HG03039 (cell line): ENCODE measurements around the gene GLG1.

Source experiments
- ATAC-seq: cut with Tn5 transposase; IDR thresholded peaks from one replicate; pipeline ENCODE4 v1.9.1; 2021; ENCODE audit warnings: mild to moderate bottlenecking, moderate library complexity; ENCODE audit not compliant: unreplicated experiment

The GLG1 gene

DNA sequence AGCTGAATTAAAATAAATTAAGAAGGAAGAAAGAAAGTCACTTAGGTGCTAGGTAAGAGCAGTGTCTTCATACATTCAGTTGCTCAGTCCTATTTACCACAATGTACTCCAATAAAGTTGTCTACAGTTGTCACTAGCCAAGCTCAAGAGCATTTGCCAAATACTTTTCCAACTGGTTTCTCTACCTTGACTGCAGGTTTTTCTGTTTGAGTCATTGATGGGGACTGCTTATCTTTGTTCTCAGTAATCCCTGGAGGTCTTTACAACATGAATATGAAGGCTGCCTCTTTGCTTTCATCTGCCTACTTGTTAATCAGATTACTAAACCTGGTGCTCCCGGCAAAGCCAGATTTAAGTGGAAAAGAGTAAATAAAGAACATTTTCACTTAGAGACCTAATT is 121.0 kb downstream of the GLG1 start:
- no peak for ATAC-seq

- no peak for ATAC-seq
These were observed 126.5 kb downstream of the GLG1 start for GRCh38 chr16:74480150-74481029.

- no peak for ATAC-seq
These were observed 129.7 kb downstream of the GLG1 start for GRCh38 chr16:74477226-74477625.

DNA sequence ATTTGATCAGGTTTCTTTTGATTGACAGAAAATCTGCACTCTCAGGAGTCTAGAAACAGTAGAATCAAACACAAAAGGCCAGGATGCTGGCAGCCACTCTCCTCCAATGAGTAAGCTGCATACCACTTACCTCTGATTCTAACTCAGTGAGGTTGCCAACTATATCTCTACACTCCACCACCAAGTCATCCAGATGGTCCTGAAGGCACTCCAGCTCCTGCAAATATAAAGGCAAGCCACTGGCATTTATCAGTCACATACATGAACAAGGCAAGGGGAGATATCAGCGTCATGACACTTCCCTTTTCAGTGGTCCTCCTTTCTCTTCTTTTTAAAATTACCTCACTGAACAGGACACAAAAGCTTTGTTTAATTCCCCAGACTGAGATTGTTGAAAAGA is 132.5 kb downstream of the GLG1 start:
- no peak for ATAC-seq

DNA sequence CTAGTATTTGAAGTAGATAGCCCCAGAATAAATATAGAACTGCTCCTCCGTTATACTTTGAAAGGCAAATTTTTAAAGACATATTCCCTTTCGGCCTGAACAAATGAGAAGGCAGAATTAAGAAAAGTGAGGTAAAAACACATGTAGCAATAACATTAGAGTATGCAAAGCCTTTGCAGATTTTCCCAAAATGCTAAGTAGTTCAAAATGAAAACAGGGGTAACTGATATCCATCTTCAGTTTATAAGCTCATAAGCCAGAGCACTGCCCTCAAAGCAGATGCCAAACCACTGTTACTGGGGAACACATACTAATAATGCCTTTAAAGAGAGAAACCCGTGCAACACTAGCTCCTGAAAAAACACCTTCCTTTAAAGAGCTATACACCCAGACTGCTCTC is 134.4 kb downstream of the GLG1 start:
- ATAC-seq: no peak

- ATAC-seq: no peak
These were observed 134.9 kb downstream of the GLG1 start for GRCh38 chr16:74472010-74472409.

DNA sequence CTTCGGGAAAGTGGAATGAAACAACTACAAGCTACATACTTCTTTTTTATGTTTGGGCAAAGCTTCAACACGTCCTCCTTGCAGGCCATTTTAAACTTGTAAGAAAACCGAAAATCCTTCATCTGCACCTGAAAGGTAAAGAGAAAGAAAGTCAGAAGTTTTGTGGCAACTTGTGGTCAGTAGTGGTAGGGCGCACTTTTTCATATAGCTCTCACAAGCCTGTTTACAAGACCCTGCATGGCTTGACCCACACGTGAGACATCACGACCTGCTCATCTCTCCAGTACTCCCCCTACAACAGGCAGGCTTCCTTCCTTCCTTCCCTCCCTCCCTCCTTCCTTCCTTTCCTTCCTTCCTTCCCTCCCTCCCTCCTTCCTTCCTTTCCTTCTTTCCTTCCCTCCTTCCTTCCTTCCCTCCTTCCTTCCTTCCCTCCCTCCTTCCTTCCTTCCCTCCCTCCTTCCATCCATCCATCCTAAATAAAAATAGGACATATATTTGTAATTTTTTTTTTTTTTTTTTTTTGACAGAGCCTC is 136.9 kb downstream of the GLG1 start:
- no peak for ATAC-seq

DNA sequence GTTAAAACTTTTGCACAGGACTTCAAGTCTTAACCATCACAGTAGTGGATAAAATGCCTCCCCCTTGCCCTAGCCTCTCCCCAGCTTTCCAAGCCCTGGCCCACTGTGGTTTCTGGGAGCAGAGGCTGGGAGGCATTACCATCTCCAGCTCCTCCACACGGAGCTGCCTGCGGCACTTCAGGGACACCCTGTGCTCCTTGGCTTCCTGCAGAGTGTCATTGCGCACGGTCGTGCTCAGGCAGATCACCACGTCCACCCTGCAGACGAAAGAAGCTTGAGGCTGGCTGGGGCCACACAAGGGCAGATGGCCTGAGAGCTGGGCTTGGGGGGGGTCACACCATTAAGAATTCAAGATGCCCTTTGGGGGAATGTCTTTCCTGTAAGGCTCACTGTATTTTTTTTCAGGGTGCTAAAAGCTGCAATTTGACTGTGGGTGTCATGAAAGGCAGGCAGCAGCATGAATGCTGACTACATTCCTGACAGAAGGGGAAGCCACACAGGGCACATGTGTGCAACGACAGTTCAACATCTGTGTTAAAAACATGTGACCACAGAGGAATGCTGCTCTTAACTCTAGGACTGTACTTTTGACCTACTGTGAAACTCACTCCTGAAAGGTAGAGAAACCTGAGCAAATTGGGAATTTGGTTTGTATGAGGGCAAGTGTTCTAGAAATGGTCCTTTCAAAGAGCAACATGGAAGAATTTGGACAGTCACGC is 137.9 kb downstream of the GLG1 start:
- ATAC-seq: no peak

- no peak for ATAC-seq
These were observed 140.0 kb downstream of the GLG1 start for GRCh38 chr16:74466872-74467271.

DNA sequence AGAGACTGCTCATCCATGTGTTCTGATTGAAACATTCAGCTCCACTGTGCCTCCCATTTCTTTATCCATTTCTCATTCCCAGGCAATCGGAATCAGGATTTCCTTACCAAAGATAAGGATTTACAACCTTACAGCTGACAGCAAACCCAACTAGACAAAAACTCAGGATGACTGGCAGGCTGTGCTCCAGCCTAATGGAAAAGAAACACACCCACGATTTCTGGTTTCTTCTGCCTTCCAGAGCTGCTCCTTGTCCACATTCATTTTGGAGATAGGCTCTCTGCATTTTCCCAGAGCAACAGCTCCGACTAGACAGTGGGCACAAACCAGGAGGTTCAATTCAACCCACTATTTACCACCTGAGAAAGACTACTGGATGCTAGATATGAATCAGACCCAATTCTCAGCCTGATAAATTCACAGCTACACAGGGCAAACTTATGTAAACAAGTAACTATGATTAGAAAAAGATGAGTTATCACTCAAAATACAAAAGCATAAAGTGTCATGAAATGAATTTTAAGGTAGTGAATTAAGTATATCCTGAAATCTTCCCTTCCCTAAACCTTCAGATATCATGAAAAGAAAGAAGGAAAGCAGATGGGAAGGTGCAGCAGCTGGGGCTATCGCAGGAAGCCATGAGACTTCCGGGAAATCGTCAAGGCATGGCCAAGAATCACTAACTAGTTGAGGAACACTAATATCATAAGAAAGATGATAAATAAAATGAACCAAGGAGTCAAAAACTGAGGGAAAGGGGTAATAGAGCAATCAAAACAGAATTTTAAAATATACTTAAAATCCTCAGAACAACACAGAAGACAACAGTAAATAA is 140.8 kb downstream of the GLG1 start:
- ATAC-seq: no peak

DNA sequence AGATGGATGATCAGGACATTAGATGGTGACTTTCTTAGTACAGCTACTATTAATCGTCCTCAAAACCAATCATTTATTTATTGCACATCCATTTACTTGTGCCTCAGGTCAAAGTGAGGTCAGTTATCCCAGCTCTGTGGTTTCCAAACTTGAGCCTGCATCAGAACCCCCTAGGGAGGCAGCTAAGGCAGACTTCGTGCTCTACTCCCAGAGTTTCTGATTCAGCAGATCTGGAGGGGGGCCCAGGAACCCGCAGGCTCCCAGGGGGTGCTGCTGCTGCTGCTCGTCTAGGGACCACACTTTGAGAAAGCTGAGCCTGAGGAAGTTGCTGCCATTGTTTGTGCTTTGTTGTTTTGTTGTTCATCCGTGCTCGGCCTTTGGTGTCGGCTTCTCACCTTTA is 141.6 kb downstream of the GLG1 start:
- no peak for ATAC-seq

DNA sequence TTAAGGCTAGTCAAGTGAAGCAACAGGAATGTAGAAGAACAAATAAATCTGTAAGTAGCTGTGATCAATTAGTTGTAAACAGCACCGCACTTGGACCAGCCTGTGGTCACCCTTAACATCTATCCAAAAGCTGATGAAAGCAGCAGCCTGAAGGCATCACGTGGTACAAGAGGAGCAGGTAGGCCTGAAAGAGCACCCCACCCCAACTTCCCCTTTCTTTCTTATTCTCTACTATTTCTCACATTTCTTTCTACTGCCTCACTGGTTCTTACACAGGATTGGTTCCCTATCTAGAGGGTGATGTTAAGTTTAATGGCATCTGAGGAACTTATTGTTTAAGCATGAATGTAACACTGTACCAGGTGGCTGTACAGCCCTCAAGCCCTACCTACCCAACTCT is 143.0 kb downstream of the GLG1 start:
- ATAC-seq: no peak

DNA sequence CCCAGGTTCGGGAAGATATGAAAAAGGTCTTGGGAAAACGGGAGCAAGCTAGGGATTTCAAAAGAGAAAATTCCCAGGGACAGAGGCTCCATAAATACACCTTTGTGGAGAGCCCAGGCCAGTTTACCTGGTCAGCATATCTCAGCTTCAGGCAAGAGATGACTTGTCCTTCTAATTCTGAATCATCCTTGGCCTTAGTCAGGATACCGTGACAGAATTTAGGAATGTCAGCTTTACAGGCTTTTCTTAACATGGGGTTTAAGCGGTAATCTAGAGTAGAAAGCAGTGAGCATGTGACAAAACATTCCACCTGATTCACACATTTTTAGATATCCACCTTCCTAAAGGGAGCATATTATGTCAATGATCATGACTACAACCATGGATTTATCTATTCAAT is 144.6 kb downstream of the GLG1 start:
- ATAC-seq: no peak

DNA sequence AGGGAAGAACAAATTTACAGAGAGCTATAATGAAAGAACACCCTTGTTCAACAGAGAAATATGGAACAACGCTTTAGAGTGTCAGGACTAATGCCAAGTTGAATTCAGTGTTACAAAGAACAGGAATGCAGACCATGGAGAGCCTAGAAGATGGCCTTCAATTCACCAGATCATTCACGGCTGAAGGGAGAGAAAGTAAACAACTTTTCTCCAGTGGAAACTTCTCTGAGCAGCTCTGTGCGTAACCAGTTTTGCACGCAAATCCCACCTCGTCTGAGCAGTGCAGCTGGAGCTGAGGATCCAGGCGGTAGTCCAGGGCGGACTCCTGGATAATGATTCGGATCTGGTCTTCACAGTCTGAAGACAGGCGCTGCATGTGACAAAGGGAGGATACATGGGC is 145.1 kb downstream of the GLG1 start:
- no peak for ATAC-seq

DNA sequence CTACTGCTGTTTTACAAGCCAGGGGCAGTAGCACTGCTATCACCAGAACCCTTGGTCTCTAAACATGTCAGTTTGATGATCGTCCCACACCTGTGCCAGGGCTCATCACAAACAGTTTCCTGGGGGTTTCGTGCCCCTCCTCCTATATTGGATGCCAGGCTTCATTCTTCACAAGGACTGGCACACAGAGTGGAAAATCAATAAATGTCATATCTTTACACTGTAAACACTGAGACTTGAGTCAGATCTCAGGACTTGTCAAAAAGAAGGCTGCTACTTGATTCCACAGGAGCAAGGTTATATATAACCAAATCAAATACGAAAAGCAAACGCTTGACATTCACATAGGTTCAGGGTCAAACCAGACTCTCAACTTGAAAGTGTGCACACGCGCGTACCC is 146.4 kb downstream of the GLG1 start:
- ATAC-seq: no peak

- no peak for ATAC-seq
These were observed 150.7 kb downstream of the GLG1 start for GRCh38 chr16:74456290-74456625.

- ATAC-seq: no peak
These were observed 151.2 kb downstream of the GLG1 start for GRCh38 chr16:74455619-74456289.

GRCh38 chr16:74455213-74455612 is 151.7 kb downstream of the GLG1 start:
- ATAC-seq: no peak

DNA sequence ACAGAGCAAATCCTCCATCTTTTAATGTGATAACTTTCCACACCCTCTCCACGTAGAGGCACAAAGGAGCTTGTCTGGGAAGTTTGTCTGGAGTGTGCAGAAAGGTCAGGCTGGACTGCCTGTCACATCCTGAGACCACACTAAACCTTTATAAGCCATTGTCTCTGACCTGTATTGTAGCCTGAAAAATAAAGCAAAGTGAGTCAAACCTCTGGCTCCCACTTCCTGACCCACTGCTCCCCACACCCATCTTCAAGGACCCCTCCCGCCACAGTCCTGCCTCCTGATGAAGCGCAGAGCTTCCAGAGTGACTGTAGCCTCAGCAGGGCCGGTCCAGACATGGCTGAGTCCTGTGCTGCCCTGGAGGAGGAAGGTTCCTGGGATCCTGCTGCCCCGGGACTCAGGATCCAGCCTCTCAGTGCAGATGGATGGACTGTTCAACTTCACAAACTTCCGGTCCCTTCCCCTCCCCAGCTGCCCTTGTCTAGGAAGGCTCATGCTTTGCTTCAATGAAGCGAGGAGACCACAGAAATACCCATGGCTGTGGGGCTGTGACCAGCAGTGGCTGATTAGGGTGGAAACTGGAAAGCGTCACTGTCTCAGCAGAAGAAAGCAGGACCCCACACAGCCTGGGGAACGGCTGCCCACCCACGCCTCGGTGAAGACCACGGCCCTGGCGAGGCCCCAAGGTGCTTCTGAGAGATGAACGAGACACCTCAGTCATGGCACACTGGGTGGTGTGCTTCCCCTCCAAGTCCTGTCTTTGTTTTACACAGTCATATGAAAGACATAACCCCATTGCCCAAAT is 154.8 kb downstream of the GLG1 start:
- peak; percentile 79 for ATAC-seq
